Iris pigment epithelial cell (primary cell): Measurements from ENCODE around the gene CES3.

Experiments used
- DNase-seq: peaks from one replicate; pipeline ENCODE4 v3.0.0-alpha.2; 2011; ENCODE audit warnings: low read depth

CES3 gene

GRCh38 chr16:67006930-67007658 is 46.0 kb downstream of the CES3 start:
- DNase-seq, result peak; percentile 60

DNA sequence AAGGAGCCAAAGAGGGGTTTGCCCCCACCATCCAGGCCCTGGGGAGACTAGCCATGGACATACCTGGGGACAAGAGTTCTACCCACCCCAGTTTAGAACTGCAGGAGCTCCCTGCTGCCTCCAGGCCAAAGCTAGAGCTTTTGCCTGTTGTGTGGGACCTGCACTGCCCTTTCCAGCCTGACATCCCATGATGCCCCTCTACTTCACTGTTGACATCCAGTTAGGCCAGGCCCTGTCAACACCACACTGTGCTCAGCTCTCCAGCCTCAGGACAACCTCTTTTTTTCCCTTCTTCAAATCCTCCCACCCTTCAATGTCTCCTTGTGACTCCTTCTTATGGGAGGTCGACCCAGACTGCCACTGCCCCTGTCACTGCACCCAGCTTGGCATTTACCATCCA is 48.1 kb downstream of the CES3 start:
- DNase-seq, result no peak

GRCh38 chr16:67011274-67011673 is 50.2 kb downstream of the CES3 start:
- no peak for DNase-seq

DNA sequence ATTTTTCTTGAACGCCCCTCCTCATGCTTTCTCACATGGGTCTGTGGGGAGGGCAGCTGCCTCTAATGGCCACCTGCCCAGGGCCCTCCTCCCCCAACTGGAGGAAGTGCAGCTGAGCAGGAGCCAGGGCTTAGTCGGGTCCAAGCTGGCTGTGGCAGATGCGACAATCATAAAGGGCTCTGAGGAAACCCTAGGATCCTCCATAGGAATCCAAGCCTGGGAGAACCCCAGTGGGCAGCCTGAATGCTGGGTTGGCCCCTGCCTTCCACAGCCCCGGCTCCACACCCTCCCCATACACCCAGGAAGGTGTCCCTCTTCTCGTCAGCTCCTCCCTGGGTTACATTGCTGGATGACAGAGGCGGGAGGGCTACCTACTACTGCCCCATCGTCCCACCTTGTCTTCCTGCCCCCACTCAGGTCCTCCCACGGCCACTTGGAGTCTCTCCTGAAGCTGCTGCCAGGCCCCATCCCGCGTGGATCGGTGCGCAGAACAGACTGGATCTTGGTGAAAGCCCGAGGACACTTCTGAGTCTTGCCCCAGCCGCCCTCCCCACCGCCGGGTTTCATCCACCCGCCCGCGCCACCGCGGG is 52.3 kb downstream of the CES3 start:
- DNase-seq, result no peak

DNA sequence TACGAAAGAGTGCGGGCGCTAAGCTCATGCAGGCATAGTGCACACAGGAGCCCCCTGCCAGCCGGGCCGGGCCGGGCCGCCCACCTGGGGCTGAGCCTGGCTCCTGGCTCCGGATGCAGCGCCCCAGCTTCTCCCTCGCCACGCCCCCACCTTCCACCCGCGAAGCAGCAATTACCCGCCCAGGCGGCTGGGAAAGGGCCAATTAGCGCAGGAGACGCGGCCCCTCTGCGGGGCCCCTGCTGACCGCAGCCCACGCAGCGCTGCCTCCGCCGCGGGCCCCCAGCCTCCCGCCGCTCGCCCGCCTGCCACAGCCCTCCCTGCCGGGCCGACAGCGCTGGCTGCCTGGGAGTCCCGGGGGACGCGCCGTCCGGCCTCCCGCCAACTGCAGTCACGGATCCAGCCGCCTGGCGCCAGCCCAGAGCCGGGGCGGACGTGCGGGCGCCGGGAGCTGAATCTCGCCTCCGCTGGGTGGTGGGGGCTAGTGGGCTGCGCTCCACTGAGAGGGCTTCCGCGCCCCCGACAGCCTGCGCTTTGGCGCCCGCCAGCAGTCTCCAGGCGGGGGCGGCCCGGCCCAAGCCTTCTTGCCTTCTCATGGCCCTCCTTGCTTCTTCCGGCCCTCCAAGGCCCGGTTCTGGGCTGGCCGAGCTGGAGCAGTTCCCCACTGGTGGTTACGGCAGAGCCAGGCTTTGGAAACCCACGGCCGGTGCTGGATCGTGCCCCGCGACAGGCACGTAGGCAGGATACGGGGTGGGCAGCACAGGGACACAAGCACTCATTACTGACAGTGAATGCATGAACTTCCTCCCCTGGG is 53.0 kb downstream of the CES3 start:
- DNase-seq, result peak; percentile 38

DNA sequence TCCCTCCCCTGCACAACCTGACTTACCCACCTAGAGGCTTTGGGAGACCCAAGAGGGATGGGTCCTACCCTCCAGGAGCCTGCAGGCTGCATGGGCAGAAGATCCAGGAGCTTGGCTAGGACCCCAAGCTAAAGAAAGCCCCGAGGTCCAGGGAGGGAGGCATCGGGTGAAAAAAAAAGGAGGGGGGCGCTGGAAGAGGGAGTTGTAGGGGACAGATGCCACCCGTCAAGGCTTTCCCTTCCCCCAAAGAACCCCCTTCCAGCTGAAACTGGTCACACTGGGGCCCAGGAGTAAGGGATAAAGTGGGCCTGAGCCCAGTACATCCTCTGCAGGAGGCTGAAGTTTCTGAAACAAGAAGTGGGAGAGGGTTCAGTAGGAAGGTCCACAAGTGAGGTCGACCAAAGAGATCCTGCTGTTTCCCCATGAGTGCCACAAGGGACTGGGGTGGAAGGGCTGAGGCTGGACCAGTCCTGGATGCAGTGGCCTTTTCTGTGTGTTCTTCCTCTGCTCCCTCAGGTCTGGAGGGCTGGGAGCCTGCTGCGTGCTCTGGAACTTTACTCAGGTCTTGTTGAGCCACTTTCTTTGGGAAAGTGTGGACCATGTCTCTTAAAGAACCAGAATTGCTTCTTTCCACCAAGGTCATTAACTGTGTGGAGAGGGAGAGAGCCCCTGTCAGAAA is 53.7 kb downstream of the CES3 start:
- DNase-seq, result no peak

GRCh38 chr16:67015313-67015731 is 54.3 kb downstream of the CES3 start:
- DNase-seq, result no peak

DNA sequence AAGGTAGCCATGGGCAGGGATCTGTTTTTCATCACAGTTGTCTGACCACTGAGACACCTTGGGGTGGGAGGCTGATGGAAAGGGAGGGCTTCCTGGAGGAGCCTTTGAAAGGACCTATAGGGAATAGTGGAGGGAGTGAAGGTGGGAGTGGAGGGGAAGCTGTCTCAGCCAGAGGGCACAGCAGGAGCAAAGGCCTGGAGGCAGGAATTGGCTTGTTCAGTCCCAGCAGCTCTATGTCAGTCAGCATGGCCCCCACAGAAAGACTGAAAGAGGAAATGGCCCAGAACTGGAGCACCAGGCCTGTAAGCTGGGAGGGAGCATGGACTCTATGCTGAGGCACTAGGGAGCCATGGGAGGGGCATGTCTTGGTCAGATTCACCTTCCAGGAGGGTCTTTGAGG is 55.1 kb downstream of the CES3 start:
- no peak for DNase-seq

- DNase-seq, result no peak
Measured at GRCh38 chr16:67016681-67017420, 55.8 kb downstream of the CES3 start.

GRCh38 chr16:67017421-67017750 is 56.3 kb downstream of the CES3 start:
- DNase-seq, result no peak

DNA sequence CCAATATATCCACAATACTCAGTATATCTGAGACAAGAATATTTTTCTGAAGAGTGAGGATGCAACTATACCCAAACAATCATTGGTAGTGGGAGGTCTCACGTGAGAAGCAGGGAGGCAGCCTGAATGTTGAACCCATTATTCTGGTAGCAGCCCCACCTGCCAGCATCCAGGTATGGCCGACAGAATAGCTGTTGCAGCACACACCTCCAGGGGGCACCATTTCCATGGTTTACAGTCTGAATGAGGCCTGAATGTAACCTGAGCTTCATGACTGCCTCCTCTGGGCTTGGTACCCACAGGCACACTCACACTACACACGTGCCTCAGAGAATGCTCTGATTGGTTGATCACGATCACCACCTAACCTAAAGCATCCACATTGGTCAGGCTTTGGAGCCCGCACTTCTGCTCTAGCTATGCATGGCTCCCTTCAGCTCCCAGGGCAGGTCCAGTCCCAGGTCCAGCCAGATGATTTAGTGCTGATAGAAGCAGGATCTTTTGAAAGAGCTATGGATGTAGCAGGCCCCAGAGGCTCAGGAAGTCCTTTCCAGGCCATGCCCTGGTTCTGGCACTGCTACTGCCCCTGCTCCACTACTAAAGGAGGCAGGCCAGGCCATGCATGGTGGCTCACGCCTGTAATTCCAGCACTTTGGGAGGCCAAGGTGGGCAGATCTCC is 56.9 kb downstream of the CES3 start:
- DNase-seq, result peak; percentile 96

- no peak for DNase-seq
Measured at GRCh38 chr16:67019171-67019570, 58.1 kb downstream of the CES3 start.

- no peak for DNase-seq
Measured at GRCh38 chr16:67021321-67021720, 60.3 kb downstream of the CES3 start.

- DNase-seq, result peak; percentile 44
Measured at GRCh38 chr16:67022531-67023214, 61.6 kb downstream of the CES3 start.

- no peak for DNase-seq
Measured at GRCh38 chr16:67023689-67024088, 62.6 kb downstream of the CES3 start.
